Neuron (in vitro differentiated cells): Measurements from ENCODE around the gene TMTC3.

Experiments
- H2AFZ ChIP-seq: one replicate; pipeline ENCODE4 v1.6.1; 2013; ENCODE audit warnings: low read depth, mild to moderate bottlenecking, inconsistent platforms, low read length, moderate library complexity
- H3K27me3 ChIP-seq: one replicate; pipeline ENCODE4 v1.6.1; 2013; ENCODE audit warnings: low read length; ENCODE audit not compliant: insufficient read depth
- H3K36me3 ChIP-seq: one replicate; pipeline ENCODE4 v1.6.1; 2013; ENCODE audit warnings: low read length; ENCODE audit not compliant: insufficient read depth
- H3K4me1 ChIP-seq: one replicate; pipeline ENCODE4 v1.6.1; 2013; ENCODE audit warnings: low read length; ENCODE audit not compliant: insufficient read depth
- H3K4me3 ChIP-seq: 2 replicates; pipeline ENCODE4 v1.5.1; 2013; ENCODE audit warnings: mild to moderate bottlenecking, low read length, moderate library complexity
- H3K9me3 ChIP-seq: one replicate; pipeline ENCODE4 v1.6.1; 2013; ENCODE audit warnings: low read length

TMTC3 gene

GRCh38 chr12:88241862-88242570 is 99.9 kb downstream of the TMTC3 start:
- Histone ChIP-seq H3K36me3 (no peaks in the 10 kb centered on the region), H3K9me3 (no peaks in the 10 kb centered on the region), H3K4me3 (no peak overlapping the region), H3K27me3 (no peaks in the 10 kb centered on the region), H3K4me1 (no peaks in the 10 kb centered on the region), H2AFZ (no peak overlapping the region)

GRCh38 chr12:88242571-88242925 is 100.4 kb downstream of the TMTC3 start:
- no peaks in the 10 kb centered on the region for H3K4me1 ChIP-seq
- no peaks in the 10 kb centered on the region for H3K36me3 ChIP-seq
- H3K9me3 ChIP-seq = no peaks in the 10 kb centered on the region
- H2AFZ ChIP-seq = no peak overlapping the region
- no peaks in the 10 kb centered on the region for H3K27me3 ChIP-seq
- H3K4me3 ChIP-seq = no peak overlapping the region

- H3K27me3 ChIP-seq = no peaks in the 10 kb centered on the region
- H3K9me3 ChIP-seq = no peaks in the 10 kb centered on the region
- peaks cover 1% of the 10 kb centered on the region for H3K4me1 ChIP-seq
- no peak overlapping the region for H2AFZ ChIP-seq
- no peak overlapping the region for H3K4me3 ChIP-seq
- no peaks in the 10 kb centered on the region for H3K36me3 ChIP-seq
These were observed 100.8 kb downstream of the TMTC3 start for GRCh38 chr12:88242939-88243338.

- no peak overlapping the region for H3K4me3 ChIP-seq
- no peak overlapping the region for H2AFZ ChIP-seq
- H3K36me3 ChIP-seq = no peaks in the 10 kb centered on the region
- no peaks in the 10 kb centered on the region for H3K9me3 ChIP-seq
- H3K4me1 ChIP-seq = peaks cover 6% of the 10 kb centered on the region
- H3K27me3 ChIP-seq = no peaks in the 10 kb centered on the region
These were observed 101.9 kb downstream of the TMTC3 start for GRCh38 chr12:88243982-88244381.

- no peak overlapping the region for H2AFZ ChIP-seq
- no peaks in the 10 kb centered on the region for H3K27me3 ChIP-seq
- peaks cover 6% of the 10 kb centered on the region for H3K4me1 ChIP-seq
- H3K4me3 ChIP-seq = no peak overlapping the region
- no peaks in the 10 kb centered on the region for H3K9me3 ChIP-seq
- no peaks in the 10 kb centered on the region for H3K36me3 ChIP-seq
These were observed 103.8 kb downstream of the TMTC3 start for GRCh38 chr12:88245905-88246304.

GRCh38 chr12:88247241-88247643 is 105.1 kb downstream of the TMTC3 start:
- Histone ChIP-seq H3K4me3 (no peak overlapping the region), H3K9me3 (no peaks in the 10 kb centered on the region), H3K36me3 (no peaks in the 10 kb centered on the region), H3K4me1 (peaks cover 6% of the 10 kb centered on the region), H2AFZ (no peak overlapping the region), H3K27me3 (no peaks in the 10 kb centered on the region)

GRCh38 chr12:88248606-88249005 is 106.5 kb downstream of the TMTC3 start:
- H2AFZ ChIP-seq = no peak overlapping the region
- H3K9me3 ChIP-seq = no peaks in the 10 kb centered on the region
- H3K4me3 ChIP-seq = no peak overlapping the region
- H3K27me3 ChIP-seq = no peaks in the 10 kb centered on the region
- peaks cover 6% of the 10 kb centered on the region for H3K4me1 ChIP-seq
- no peaks in the 10 kb centered on the region for H3K36me3 ChIP-seq
